Stromal cell of bone marrow (primary cell): ENCODE data around the gene PFN1.

Experiments
- DNase-seq: peaks from one replicate; pipeline ENCODE4 v3.0.0-alpha.2; 2012; ENCODE audit warnings: low read depth

The PFN1 gene

GRCh38 chr17:4967539-4968485 lies 19.5 kb upstream of the PFN1 start, which contains the start of gene SPAG7:
Gene SPAG7, minus strand, starts transcription at chr17:4967817. Its CDS starts 13 bp downstream, at chr17:4967804.
- DNase-seq = peak; percentile 91

- DNase-seq = peak; percentile 99
Measured at GRCh38 chr17:4966844-4967538, 18.7 kb upstream of the PFN1 start.

- no peak for DNase-seq
Measured at GRCh38 chr17:4965311-4965986, 17.1 kb upstream of the PFN1 start.

GRCh38 chr17:4960279-4960922 lies 12.1 kb upstream of the PFN1 start:
- no peak for DNase-seq

- no peak for DNase-seq
Measured at GRCh38 chr17:4959261-4959965, 11.1 kb upstream of the PFN1 start.

- DNase-seq = no peak
Measured at GRCh38 chr17:4958102-4958501, 9.8 kb upstream of the PFN1 start.

GRCh38 chr17:4956493-4957061 lies 8.2 kb upstream of the PFN1 start:
- DNase-seq = no peak

GRCh38 chr17:4955091-4955490 lies 6.8 kb upstream of the PFN1 start:
- DNase-seq = no peak

GRCh38 chr17:4953451-4953961 lies 5.2 kb upstream of the PFN1 start:
- DNase-seq = peak; percentile 78

- no peak for DNase-seq
Measured at GRCh38 chr17:4951486-4951885, 3.2 kb upstream of the PFN1 start.

GRCh38 chr17:4950746-4951204 lies 2.4 kb upstream of the PFN1 start, which contains the start of gene ENO3:
Gene ENO3, plus strand, starts transcription at chr17:4951119. Its CDS starts 711 bp downstream, at chr17:4951830.
- DNase-seq = no peak

GRCh38 chr17:4950075-4950745 lies 1.9 kb upstream of the PFN1 start:
- no peak for DNase-seq

GRCh38 chr17:4949321-4950074 lies 1.2 kb upstream of the PFN1 start:
- DNase-seq = no peak

- DNase-seq = peak; percentile 86
Measured at GRCh38 chr17:4948931-4949320, 596 bp upstream of the PFN1 start.

- no peak for DNase-seq
Measured at GRCh38 chr17:4947411-4948165, 742 bp downstream of the PFN1 start.

- DNase-seq = no peak
Measured at GRCh38 chr17:4947010-4947410, 1.3 kb downstream of the PFN1 start.

GRCh38 chr17:4946312-4946976 lies 1.9 kb downstream of the PFN1 start:
- DNase-seq = no peak

- DNase-seq = no peak
Measured at GRCh38 chr17:4945944-4946280, 2.4 kb downstream of the PFN1 start.
